ENCODE measurements around the gene TDRD7. TPM values are rescaled to one million over a fixed set of nuclear protein-coding genes. Genes with fewer than 3 reads are reported as not detected.

Gene TDRD7
- total and polyA plus RNA-seq, 2 of the 8 experiments (the other 6 are each of a cell fraction or from before 2014, with no cell fraction given): 1.2 to 2.3 TPM

DNA sequence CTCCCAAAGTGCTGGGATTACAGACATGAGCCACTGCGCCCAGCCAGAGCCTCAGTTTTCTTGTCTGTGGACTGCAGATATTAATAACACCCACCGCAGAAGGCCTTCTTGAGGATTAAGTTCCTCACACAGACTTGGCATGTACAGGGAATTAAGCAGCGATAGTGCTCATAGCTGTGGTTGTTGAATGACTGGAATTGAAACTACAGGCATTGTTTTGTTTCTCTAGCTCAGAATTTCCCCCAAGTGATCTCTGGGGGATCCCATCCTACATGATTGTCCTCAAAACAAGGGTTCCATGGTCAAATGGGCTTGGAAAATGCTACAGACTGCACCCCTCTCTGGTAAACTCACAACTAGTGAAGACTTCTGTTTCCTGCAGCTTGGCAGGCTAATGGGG, 44.2 kb upstream of the TDRD7 start (continued):
- TF ChIP-seq, protein P1, sequence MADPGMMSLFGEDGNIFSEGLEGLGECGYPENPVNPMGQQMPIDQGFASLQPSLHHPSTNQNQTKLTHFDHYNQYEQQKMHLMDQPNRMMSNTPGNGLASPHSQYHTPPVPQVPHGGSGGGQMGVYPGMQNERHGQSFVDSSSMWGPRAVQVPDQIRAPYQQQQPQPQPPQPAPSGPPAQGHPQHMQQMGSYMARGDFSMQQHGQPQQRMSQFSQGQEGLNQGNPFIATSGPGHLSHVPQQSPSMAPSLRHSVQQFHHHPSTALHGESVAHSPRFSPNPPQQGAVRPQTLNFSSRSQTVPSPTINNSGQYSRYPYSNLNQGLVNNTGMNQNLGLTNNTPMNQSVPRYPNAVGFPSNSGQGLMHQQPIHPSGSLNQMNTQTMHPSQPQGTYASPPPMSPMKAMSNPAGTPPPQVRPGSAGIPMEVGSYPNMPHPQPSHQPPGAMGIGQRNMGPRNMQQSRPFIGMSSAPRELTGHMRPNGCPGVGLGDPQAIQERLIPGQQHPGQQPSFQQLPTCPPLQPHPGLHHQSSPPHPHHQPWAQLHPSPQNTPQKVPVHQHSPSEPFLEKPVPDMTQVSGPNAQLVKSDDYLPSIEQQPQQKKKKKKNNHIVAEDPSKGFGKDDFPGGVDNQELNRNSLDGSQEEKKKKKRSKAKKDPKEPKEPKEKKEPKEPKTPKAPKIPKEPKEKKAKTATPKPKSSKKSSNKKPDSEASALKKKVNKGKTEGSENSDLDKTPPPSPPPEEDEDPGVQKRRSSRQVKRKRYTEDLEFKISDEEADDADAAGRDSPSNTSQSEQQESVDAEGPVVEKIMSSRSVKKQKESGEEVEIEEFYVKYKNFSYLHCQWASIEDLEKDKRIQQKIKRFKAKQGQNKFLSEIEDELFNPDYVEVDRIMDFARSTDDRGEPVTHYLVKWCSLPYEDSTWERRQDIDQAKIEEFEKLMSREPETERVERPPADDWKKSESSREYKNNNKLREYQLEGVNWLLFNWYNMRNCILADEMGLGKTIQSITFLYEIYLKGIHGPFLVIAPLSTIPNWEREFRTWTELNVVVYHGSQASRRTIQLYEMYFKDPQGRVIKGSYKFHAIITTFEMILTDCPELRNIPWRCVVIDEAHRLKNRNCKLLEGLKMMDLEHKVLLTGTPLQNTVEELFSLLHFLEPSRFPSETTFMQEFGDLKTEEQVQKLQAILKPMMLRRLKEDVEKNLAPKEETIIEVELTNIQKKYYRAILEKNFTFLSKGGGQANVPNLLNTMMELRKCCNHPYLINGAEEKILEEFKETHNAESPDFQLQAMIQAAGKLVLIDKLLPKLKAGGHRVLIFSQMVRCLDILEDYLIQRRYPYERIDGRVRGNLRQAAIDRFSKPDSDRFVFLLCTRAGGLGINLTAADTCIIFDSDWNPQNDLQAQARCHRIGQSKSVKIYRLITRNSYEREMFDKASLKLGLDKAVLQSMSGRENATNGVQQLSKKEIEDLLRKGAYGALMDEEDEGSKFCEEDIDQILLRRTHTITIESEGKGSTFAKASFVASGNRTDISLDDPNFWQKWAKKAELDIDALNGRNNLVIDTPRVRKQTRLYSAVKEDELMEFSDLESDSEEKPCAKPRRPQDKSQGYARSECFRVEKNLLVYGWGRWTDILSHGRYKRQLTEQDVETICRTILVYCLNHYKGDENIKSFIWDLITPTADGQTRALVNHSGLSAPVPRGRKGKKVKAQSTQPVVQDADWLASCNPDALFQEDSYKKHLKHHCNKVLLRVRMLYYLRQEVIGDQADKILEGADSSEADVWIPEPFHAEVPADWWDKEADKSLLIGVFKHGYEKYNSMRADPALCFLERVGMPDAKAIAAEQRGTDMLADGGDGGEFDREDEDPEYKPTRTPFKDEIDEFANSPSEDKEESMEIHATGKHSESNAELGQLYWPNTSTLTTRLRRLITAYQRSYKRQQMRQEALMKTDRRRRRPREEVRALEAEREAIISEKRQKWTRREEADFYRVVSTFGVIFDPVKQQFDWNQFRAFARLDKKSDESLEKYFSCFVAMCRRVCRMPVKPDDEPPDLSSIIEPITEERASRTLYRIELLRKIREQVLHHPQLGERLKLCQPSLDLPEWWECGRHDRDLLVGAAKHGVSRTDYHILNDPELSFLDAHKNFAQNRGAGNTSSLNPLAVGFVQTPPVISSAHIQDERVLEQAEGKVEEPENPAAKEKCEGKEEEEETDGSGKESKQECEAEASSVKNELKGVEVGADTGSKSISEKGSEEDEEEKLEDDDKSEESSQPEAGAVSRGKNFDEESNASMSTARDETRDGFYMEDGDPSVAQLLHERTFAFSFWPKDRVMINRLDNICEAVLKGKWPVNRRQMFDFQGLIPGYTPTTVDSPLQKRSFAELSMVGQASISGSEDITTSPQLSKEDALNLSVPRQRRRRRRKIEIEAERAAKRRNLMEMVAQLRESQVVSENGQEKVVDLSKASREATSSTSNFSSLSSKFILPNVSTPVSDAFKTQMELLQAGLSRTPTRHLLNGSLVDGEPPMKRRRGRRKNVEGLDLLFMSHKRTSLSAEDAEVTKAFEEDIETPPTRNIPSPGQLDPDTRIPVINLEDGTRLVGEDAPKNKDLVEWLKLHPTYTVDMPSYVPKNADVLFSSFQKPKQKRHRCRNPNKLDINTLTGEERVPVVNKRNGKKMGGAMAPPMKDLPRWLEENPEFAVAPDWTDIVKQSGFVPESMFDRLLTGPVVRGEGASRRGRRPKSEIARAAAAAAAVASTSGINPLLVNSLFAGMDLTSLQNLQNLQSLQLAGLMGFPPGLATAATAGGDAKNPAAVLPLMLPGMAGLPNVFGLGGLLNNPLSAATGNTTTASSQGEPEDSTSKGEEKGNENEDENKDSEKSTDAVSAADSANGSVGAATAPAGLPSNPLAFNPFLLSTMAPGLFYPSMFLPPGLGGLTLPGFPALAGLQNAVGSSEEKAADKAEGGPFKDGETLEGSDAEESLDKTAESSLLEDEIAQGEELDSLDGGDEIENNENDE (IDR thresholded peaks at IDR 0.05; ENCODE audit: insufficient replicate concordance, low read length): no peak
- TF ChIP-seq SP2 (IDR thresholded peaks at IDR 0.05; ENCODE audit: low read length) (no peak), RBBP5 (IDR thresholded peaks at IDR 0.05; ENCODE audit: borderline replicate concordance, low read depth, low read length) (no peak), SIRT6 (IDR thresholded peaks at IDR 0.05; ENCODE audit: low read length) (no peak)

All from H1 (cell line).